Endothelial cell of umbilical vein (primary cell): Measurements from ENCODE around the gene FCER2. TPM values are rescaled to one million over a fixed set of nuclear protein-coding genes. Genes with fewer than 3 reads are reported as not detected.

Experiments
- Bru-seq: library from RNA; stranded (reverse); fragments of 400-500 nt; gene quantifications from one replicate; lab custom pipeline; 2021; lab: Mats Ljungman, UMichigan
- BruChase-seq, 2 experiments: library from RNA; stranded (reverse); fragments of 400-500 nt; gene quantifications; one replicate each; lab custom pipeline; 2021; lab: Mats Ljungman, UMichigan
- BruUV-seq: library from RNA; stranded (reverse); fragments of 400-500 nt; replicated peaks from 2 replicates; lab custom pipeline; 2021; lab: Mats Ljungman, UMichigan
- CTCF ChIA-PET: fragments of 300-600, 350-600 bp; sonication (Branson Sonifier 250); formaldehyde crosslinking; loops from one replicate; lab custom pipeline; 2021; ENCODE audit warnings: antibody characterized with exemption, inconsistent platforms; lab: Charles Lee
- POLR2A ChIA-PET: fragments of 300-600, 350-600 bp; sonication (Branson Sonifier 250); formaldehyde crosslinking; loops from one replicate; lab custom pipeline; 2021; ENCODE audit warnings: antibody characterized with exemption, inconsistent platforms; lab: Charles Lee
- DNase-seq: peaks from one replicate; pipeline ENCODE4 v3.0.0-alpha.2; 2011; ENCODE audit warnings: low read depth, low spot score
- FAIRE-seq: peaks from 2 replicates; lab custom pipeline; 2011; peaks lifted over from hg19 to GRCh38; lab: Jason Lieb, UNC
- H2AFZ ChIP-seq: 2 replicates; pipeline ENCODE4 v1.6.0; 2012; ENCODE audit warnings: low read depth, low read length, control low read depth, inconsistent platforms
- H3K27ac ChIP-seq: 2 replicates; pipeline ENCODE4 v1.5.1; 2011; ENCODE audit warnings: low read depth, mild to moderate bottlenecking, control low read depth, low read length, moderate library complexity; ENCODE audit not compliant: insufficient read depth
- H3K27me3 ChIP-seq, 2 experiments: 2 replicates each; pipeline versions ENCODE4 v1.6.0 to v1.6.1; 2011; ENCODE audit warnings: low read length in 2 of 2, mixed read lengths in 1 of 2; ENCODE audit not compliant: control insufficient read depth in 2 of 2, insufficient read depth in 2 of 2
- H3K36me3 ChIP-seq, 2 experiments: 2 replicates in 1 of 2; 3 replicates in 1 of 2; pipeline ENCODE4 v1.5.1; 2011; ENCODE audit warnings: low read length in 2 of 2, mild to moderate bottlenecking in 1 of 2, moderate library complexity in 1 of 2; ENCODE audit not compliant: control insufficient read depth in 2 of 2, insufficient read depth in 2 of 2; ENCODE audit errors: extremely low read depth in 1 of 2
- H3K4me1 ChIP-seq: 3 replicates; pipeline ENCODE4 v1.5.1; 2011; ENCODE audit warnings: mild to moderate bottlenecking, low read length; ENCODE audit not compliant: control insufficient read depth, insufficient read depth; ENCODE audit errors: extremely low read depth
- H3K4me2 ChIP-seq: 2 replicates; pipeline ENCODE4 v1.6.1; 2011; ENCODE audit warnings: low read length, control low read depth, mixed read lengths; ENCODE audit not compliant: insufficient read depth
- H3K4me3 ChIP-seq, 3 experiments: fragments of 200-600 bp in 1 of 3; sonication (generic), shearing (Covaris generic) in 1 of 3; replicated peaks in 1 of 3; 2 replicates each; pipeline ENCODE4 v1.5.1; 2011 to 2016; ENCODE audit warnings: control low read depth in 3 of 3, low read length in 3 of 3, mild to moderate bottlenecking in 2 of 3, inconsistent platforms in 1 of 3, low read depth in 1 of 3, moderate library complexity in 1 of 3; ENCODE audit not compliant: insufficient read depth in 1 of 3
- H3K79me2 ChIP-seq: 2 replicates; pipeline ENCODE4 v1.6.0; 2012; ENCODE audit warnings: low read length, inconsistent platforms; ENCODE audit not compliant: control insufficient read depth, insufficient read depth
- H3K9ac ChIP-seq: replicated peaks from 2 replicates; pipeline ENCODE3; 2011; ENCODE audit warnings: low read length, control low read depth; ENCODE audit not compliant: insufficient read depth; ENCODE audit errors: extremely low read depth
- H3K9me1 ChIP-seq: replicated peaks from 3 replicates; pipeline ENCODE4 v1.6.0; 2011; ENCODE audit warnings: mild to moderate bottlenecking, low read length; ENCODE audit not compliant: control insufficient read depth, insufficient read depth; ENCODE audit errors: extremely low read depth
- H3K9me3 ChIP-seq: replicated peaks from 2 replicates; pipeline ENCODE4 v1.5.1; 2012; ENCODE audit warnings: low read length, inconsistent platforms; ENCODE audit not compliant: control insufficient read depth, insufficient read depth
- H4K20me1 ChIP-seq: replicated peaks from 2 replicates; pipeline ENCODE3; 2011; ENCODE audit warnings: mild to moderate bottlenecking, low read length; ENCODE audit not compliant: control insufficient read depth, insufficient read depth; ENCODE audit errors: extremely low read depth
- CTCF ChIP-seq, 2 donors: IDR thresholded peaks; 1 replicate in 1 of 2; 2 replicates in 1 of 2; pipeline ENCODE4 v1.5.1; 2011; ENCODE audit warnings: low read length in 2 of 2, mild to moderate bottlenecking in 2 of 2, moderate library complexity in 2 of 2, control low read depth in 1 of 2, inconsistent platforms in 1 of 2, low read depth in 1 of 2; ENCODE audit not compliant: insufficient read depth in 1 of 2; ENCODE audit errors: extremely low read depth in 1 of 2
- EZH2 ChIP-seq: IDR thresholded peaks from 2 replicates; pipeline ENCODE4 v1.6.1; 2012; ENCODE audit warnings: borderline replicate concordance, low read depth, mild to moderate bottlenecking, moderate library complexity, low read length, inconsistent platforms; ENCODE audit not compliant: severe bottlenecking
- FOS ChIP-seq: IDR thresholded peaks from 2 replicates; pipeline ENCODE4 v1.6.1; 2011; ENCODE audit warnings: mild to moderate bottlenecking, low read length, moderate library complexity, borderline replicate concordance; ENCODE audit not compliant: insufficient read depth
- GATA2 ChIP-seq: IDR thresholded peaks from 2 replicates; pipeline ENCODE4 v1.7.0; 2011; ENCODE audit warnings: low read depth, mild to moderate bottlenecking, moderate library complexity, mixed read lengths, low read length; ENCODE audit not compliant: insufficient read length, insufficient read depth
- JUN ChIP-seq: IDR thresholded peaks from 2 replicates; pipeline ENCODE4 v1.6.1; 2011; ENCODE audit warnings: borderline replicate concordance, low read depth; ENCODE audit not compliant: insufficient read length, insufficient read depth
- MAX ChIP-seq: IDR thresholded peaks from 2 replicates; pipeline ENCODE4 v1.6.1; 2011; ENCODE audit not compliant: insufficient read depth, insufficient read length
- MYC ChIP-seq: IDR thresholded peaks from one replicate; pipeline ENCODE4 v1.6.1; 2011; ENCODE audit warnings: mild to moderate bottlenecking, low read depth, low read length
- POLR2A ChIP-seq: IDR thresholded peaks from 2 replicates; pipeline ENCODE4 v1.6.1; 2012; ENCODE audit warnings: low read depth, mild to moderate bottlenecking, control low read depth, low read length
- POLR2AphosphoS5 ChIP-seq: IDR thresholded peaks from 2 replicates; pipeline ENCODE4 v1.6.1; 2012; ENCODE audit warnings: low read depth, mild to moderate bottlenecking, control low read depth, low read length, moderate library complexity; ENCODE audit not compliant: insufficient read depth
- dilution Hi-C: fragments of 300-500 bp; cut with MboI; formaldehyde crosslinking; loops from one replicate; pipeline ENCODE4 v1.15.0; 2019; ENCODE audit warnings: low sequenced_read_pairs; ENCODE audit not compliant: extremely low pct_ligation_motif_present
- intact Hi-C: fragments of 100-400 bp; cut with micrococcal nuclease; formaldehyde crosslinking; loops from one replicate; pipeline ENCODE4 v1.10.0; 2022
- long read RNA-seq: library from polyadenylated mRNA; stranded (forward); transcript quantifications from one replicate; pipeline ENCODE4 v2.0.0, GENCODE V29; 2021
- polyA minus RNA-seq, 3 experiments: library from RNA; depleted of rRNA, polyadenylated mRNA; stranded (reverse); fragments of >200 nt; gene quantifications; 1 replicate in 1 of 3; 2 replicates in 2 of 3; pipeline ENCODE4 v1.2.3, GENCODE V29; 2011
- polyA plus RNA-seq, 4 experiments: library from polyadenylated mRNA; depleted of rRNA in 3 of 4; stranded (reverse) in 3 of 4; unstranded in 1 of 4; fragments of >200 nt; gene quantifications; 2 replicates each; pipeline versions ENCODE4 v1.2.1 to v1.2.3, GENCODE V29; 2011 to 2012; ENCODE audit warnings: missing spikeins in 1 of 4
- total RNA-seq: library from RNA; stranded (reverse); gene quantifications from 2 replicates; pipeline ENCODE4 v1.2.3, GENCODE V29; 2021

Gene FCER2
- total RNA-seq (not detected in 2 replicates), polyA plus RNA-seq (not detected in 2 replicates), polyA minus RNA-seq (not detected in 2 replicates), Bru-seq, nascent RNA (not detected), BruChase-seq, experiment 1, labeled RNA remaining after a 6-hour chase (not detected), BruChase-seq, experiment 2, labeled RNA remaining after a 2-hour chase (not detected)
- not detected in 2 replicates for polyA plus RNA-seq (2011; cell fraction: cytosol; rRNA removed)
- polyA plus RNA-seq (2011; cell fraction: nucleus; rRNA removed), result not detected in 2 replicates
- polyA plus RNA-seq (2012), result not detected in 2 replicates
- not detected for polyA minus RNA-seq (2011; cell fraction: cytosol; rRNA and poly(A)+ RNA removed)
- not detected in 2 replicates for polyA minus RNA-seq (2011; cell fraction: nucleus; rRNA and poly(A)+ RNA removed)
- long read RNA-seq, result 0 reads

DNA sequence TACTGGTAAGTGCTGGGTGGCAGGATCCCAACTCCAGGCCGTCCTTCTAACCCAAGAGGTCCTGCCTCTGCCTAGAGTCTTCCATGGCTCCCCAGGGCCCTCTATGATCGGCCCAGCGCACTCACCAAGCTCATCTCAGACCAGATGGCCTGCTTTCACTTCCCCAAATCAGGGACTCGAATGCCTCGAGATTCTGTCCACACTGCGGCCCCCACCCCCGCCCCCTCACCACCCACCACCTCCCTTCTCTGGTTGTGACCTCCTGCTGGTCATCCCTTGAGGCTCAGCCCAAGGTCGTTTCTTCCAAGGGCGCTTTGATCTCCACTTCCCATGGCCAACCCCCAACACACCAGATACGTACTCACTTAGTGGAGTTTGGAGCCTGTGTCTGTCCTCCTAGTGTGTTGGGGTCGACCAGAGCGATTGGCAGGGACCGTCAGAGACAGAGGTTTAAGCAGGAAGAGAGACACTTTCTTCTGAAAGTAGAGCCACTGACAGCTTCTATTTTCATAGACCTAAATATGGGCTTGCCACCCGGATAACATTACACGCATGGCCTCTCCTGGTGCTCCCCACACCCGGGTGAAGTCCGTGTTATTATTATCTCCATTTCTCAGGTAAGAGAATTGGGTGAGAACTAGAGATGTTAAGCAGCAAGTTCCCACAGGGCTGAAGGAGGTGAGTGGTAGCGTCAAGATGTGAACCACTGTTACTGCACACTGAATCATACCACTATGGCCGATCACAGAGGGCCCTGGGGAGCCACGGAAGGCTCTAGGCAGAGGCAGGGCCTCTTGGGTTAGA, at the start of gene FCER2:
TSS of gene FCER2 (minus strand) at position 478 of the 804 bp plus-strand sequence. CDS start 2,371 bp downstream, outside the sequence.
- DNase-seq, result no peak
- no peaks in the 10 kb centered on the region for H3K27me3 ChIP-seq
- BruUV-seq, result no TSS peak

More for the DNA sequence above, at the start of gene FCER2:
- H3K9me3 ChIP-seq, result no peaks in the 10 kb centered on the region
- no peaks in the 10 kb centered on the region for H3K79me2 ChIP-seq
- no peak within 1 kb of the TSS for H2AFZ ChIP-seq
- H3K27ac ChIP-seq, result no peak within 1 kb of the TSS
- dilution Hi-C loops, result no loop called here
- POLR2A ChIA-PET, result no interaction called here
- no peak within 1 kb of the TSS for H3K4me3 ChIP-seq
- no peak for TF ChIP-seq CTCF (IDR thresholded peaks at IDR 0.05; ENCODE audit: extremely low read depth in 1 of 2, insufficient read depth in 1 of 2, low read depth in 1 of 2, low read length in 2 of 2)
- TF ChIP-seq EZH2, result no peak
- TF ChIP-seq GATA2, result no peak
- no peak for TF ChIP-seq MAX
- no peak for TF ChIP-seq POLR2AphosphoS5
- no peak for TF ChIP-seq MYC
- no peak for TF ChIP-seq POLR2A
- TF ChIP-seq JUN, result no peak
- no peak for TF ChIP-seq FOS
- no peaks in the 10 kb centered on the region for H3K4me1 ChIP-seq
- H3K36me3 ChIP-seq, result no peaks in the 10 kb centered on the region
- no peaks in the 10 kb centered on the region for H4K20me1 ChIP-seq
- H3K4me2 ChIP-seq, result no peak within 1 kb of the TSS
- FAIRE-seq, result no peak
- CTCF ChIA-PET, result no interaction called here
- intact Hi-C loops, result no loop called here
- H3K9me1 ChIP-seq, result no peaks in the 10 kb centered on the region
- H3K9ac ChIP-seq, result no peak within 1 kb of the TSS
